VCaP (cell line): ENCODE results near the gene CNDP1.

Experiments used
- H3K27ac ChIP-seq: fragments of 450-650 bp; 2 replicates; pipeline ENCODE4 v1.5.1; 2017
- CTCF ChIP-seq: fragments of 450-650 bp; conservative IDR thresholded peaks from 2 replicates; pipeline ENCODE4 v1.5.1; 2017; ENCODE audit warnings: mild to moderate bottlenecking, moderate library complexity

CNDP1 gene

GRCh38 chr18:74525741-74526140 is 8.6 kb upstream of the CNDP1 start:
- no peak overlapping the region for H3K27ac ChIP-seq
- TF ChIP-seq CTCF: no peak

- H3K27ac ChIP-seq: no peak overlapping the region
- no peak for TF ChIP-seq CTCF
Measured at GRCh38 chr18:74526488-74526887, 7.8 kb upstream of the CNDP1 start.

GRCh38 chr18:74528478-74528877 is 5.8 kb upstream of the CNDP1 start:
- H3K27ac ChIP-seq: no peak overlapping the region

GRCh38 chr18:74528913-74529312 is 5.4 kb upstream of the CNDP1 start:
- no peak overlapping the region for H3K27ac ChIP-seq
- no peak for TF ChIP-seq CTCF

More at GRCh38 chr18:74528478-74528877, 5.8 kb upstream of the CNDP1 start:
- no peak for TF ChIP-seq CTCF

- TF ChIP-seq CTCF: no peak
- no peak overlapping the region for H3K27ac ChIP-seq
Measured at GRCh38 chr18:74529378-74529777, 4.9 kb upstream of the CNDP1 start.

- no peak for TF ChIP-seq CTCF
- no peak overlapping the region for H3K27ac ChIP-seq
Measured at GRCh38 chr18:74529811-74530583, 4.3 kb upstream of the CNDP1 start.

- no peak overlapping the region for H3K27ac ChIP-seq
- no peak for TF ChIP-seq CTCF
Measured at GRCh38 chr18:74530584-74530862, 3.8 kb upstream of the CNDP1 start.
